ENCODE results near the gene PLTP.

PLTP gene

GRCh38 chr20:45918779-45919537, 7.0 kb upstream of the PLTP start:
- peaks cover 52% of the 10 kb centered on the region for H3K4me1 Mint-ChIP-seq
- no peaks in the 10 kb centered on the region for H3K36me3 Mint-ChIP-seq (ENCODE audit: low read depth)
- peak overlapping the region; percentile 95 to 98 (median 96) for H3K27ac Mint-ChIP-seq
- no peak for TF ChIP-seq CTCF (IDR thresholded peaks at IDR 0.05; ENCODE audit: unreplicated experiment in 3 of 3)
- no peaks in the 10 kb centered on the region for H3K9me3 Mint-ChIP-seq
- H3K27me3 Mint-ChIP-seq (ENCODE audit: low read depth), result no peaks in the 10 kb centered on the region
- no peak overlapping the region for H3K4me3 Mint-ChIP-seq

GRCh38 chr20:45918182-45918737, 6.3 kb upstream of the PLTP start:
- no peaks in the 10 kb centered on the region for H3K9me3 Mint-ChIP-seq
- peak overlapping the region in 2 of 3 experiments; percentile 58 to 59 for H3K4me3 Mint-ChIP-seq
- no peaks in the 10 kb centered on the region for H3K36me3 Mint-ChIP-seq (ENCODE audit: low read depth)
- peak overlapping the region; percentile 91 to 98 (median 96) for H3K27ac Mint-ChIP-seq
- TF ChIP-seq CTCF (IDR thresholded peaks at IDR 0.05; ENCODE audit: unreplicated experiment in 3 of 3), result no peak
- peaks cover 51% of the 10 kb centered on the region for H3K4me1 Mint-ChIP-seq
- H3K27me3 Mint-ChIP-seq (ENCODE audit: low read depth), result no peaks in the 10 kb centered on the region

- H3K27me3 Mint-ChIP-seq (ENCODE audit: low read depth), result no peaks in the 10 kb centered on the region
- peak overlapping the region; percentile 91 to 98 (median 96) for H3K27ac Mint-ChIP-seq
- no peaks in the 10 kb centered on the region for H3K9me3 Mint-ChIP-seq
- peak overlapping the region; percentile 41 to 59 (median 58) for H3K4me3 Mint-ChIP-seq
- peaks cover 46% of the 10 kb centered on the region for H3K4me1 Mint-ChIP-seq
- no peaks in the 10 kb centered on the region for H3K36me3 Mint-ChIP-seq (ENCODE audit: low read depth)
- no peak for TF ChIP-seq CTCF (IDR thresholded peaks at IDR 0.05; ENCODE audit: unreplicated experiment in 3 of 3)
Measured at GRCh38 chr20:45917790-45918141, 5.8 kb upstream of the PLTP start.

GRCh38 chr20:45913116-45913515, 1.2 kb upstream of the PLTP start:
- TF ChIP-seq CTCF (IDR thresholded peaks at IDR 0.05; ENCODE audit: unreplicated experiment in 3 of 3), result no peak
- H3K9me3 Mint-ChIP-seq, result no peaks in the 10 kb centered on the region
- H3K27ac Mint-ChIP-seq, result no peak overlapping the region
- H3K4me1 Mint-ChIP-seq, result peaks cover 25% of the 10 kb centered on the region
- peak overlapping the region; percentile 42 to 64 (median 56) for H3K4me3 Mint-ChIP-seq
- no peaks in the 10 kb centered on the region for H3K27me3 Mint-ChIP-seq (ENCODE audit: low read depth)
- H3K36me3 Mint-ChIP-seq (ENCODE audit: low read depth), result peaks cover 12% of the 10 kb centered on the region

- peak overlapping the region; percentile 69 to 77 (median 75) for H3K4me3 Mint-ChIP-seq
- no peaks in the 10 kb centered on the region for H3K27me3 Mint-ChIP-seq (ENCODE audit: low read depth)
- H3K27ac Mint-ChIP-seq, result peak overlapping the region; percentile 44 to 91 (median 84)
- TF ChIP-seq CTCF (IDR thresholded peaks at IDR 0.05; ENCODE audit: unreplicated experiment in 3 of 3), result no peak
- H3K4me1 Mint-ChIP-seq, result peaks cover 17% of the 10 kb centered on the region
- H3K9me3 Mint-ChIP-seq, result no peaks in the 10 kb centered on the region
- H3K36me3 Mint-ChIP-seq (ENCODE audit: low read depth), result peaks cover 20% of the 10 kb centered on the region
Measured at GRCh38 chr20:45912344-45912682, 358 bp upstream of the PLTP start.

All from nephron (organoid).